HL-60 (cell line): ENCODE measurements around the gene PTPRD.

Experiments used
- DNase-seq, 2 experiments: peaks; one replicate each; pipeline ENCODE4 v3.0.0-alpha.2; 2010 to 2020; ENCODE audit warnings: low read depth in 1 of 2, low spot score in 1 of 2
- H3K27ac ChIP-seq: fragments of 250-450 bp; sonication (Bioruptor Pico); replicated peaks from 2 replicates; pipeline ENCODE4 v1.5.1; 2020; ENCODE audit warnings: mild to moderate bottlenecking, moderate library complexity
- H3K27me3 ChIP-seq: fragments of 250-450 bp; sonication (Bioruptor Pico); 2 replicates; pipeline ENCODE4 v1.5.1; 2021; ENCODE audit warnings: mild to moderate bottlenecking, moderate library complexity; ENCODE audit not compliant: insufficient read depth, poor library complexity, severe bottlenecking
- H3K4me3 ChIP-seq: replicated peaks from 2 replicates; pipeline ENCODE4 v1.5.1; 2011; ENCODE audit warnings: mild to moderate bottlenecking, control low read depth, low read length; ENCODE audit not compliant: insufficient read depth
- CTCF ChIP-seq: IDR thresholded peaks from one replicate; pipeline ENCODE4 v1.5.1; 2011; ENCODE audit warnings: low read length, control low read depth, inconsistent platforms; ENCODE audit not compliant: insufficient read depth
- GABPA ChIP-seq: IDR thresholded peaks from 2 replicates; pipeline ENCODE4 v1.6.1; 2012; ENCODE audit warnings: low read depth
- POLR2AphosphoS5 ChIP-seq: IDR thresholded peaks from 2 replicates; pipeline ENCODE4 v1.6.1; 2012; ENCODE audit warnings: low read depth
- REST ChIP-seq: IDR thresholded peaks from 2 replicates; pipeline ENCODE4 v1.6.1; 2012; ENCODE audit warnings: low read depth; ENCODE audit not compliant: insufficient replicate concordance
- SPI1 ChIP-seq: IDR thresholded peaks from 2 replicates; pipeline ENCODE4 v1.6.1; 2012; ENCODE audit warnings: low read depth, mild to moderate bottlenecking, borderline replicate concordance

Gene PTPRD

GRCh38 chr9:8457816-8458215 lies 2155.0 kb downstream of the PTPRD start:
- no peak for DNase-seq
- Histone ChIP-seq H3K27me3 (peaks cover 2% of the 10 kb centered on the region), H3K4me3 (no peak overlapping the region), H3K27ac (no peak overlapping the region)
- TF ChIP-seq POLR2AphosphoS5 (no peak), GABPA (no peak), CTCF (no peak), SPI1 (no peak), REST (no peak)

GRCh38 chr9:8457055-8457454 lies 2155.7 kb downstream of the PTPRD start:
- H3K27ac ChIP-seq: no peak overlapping the region
- TF ChIP-seq SPI1: no peak
- TF ChIP-seq POLR2AphosphoS5: no peak
- TF ChIP-seq REST: no peak
- no peak for TF ChIP-seq GABPA
- TF ChIP-seq CTCF: no peak
- H3K4me3 ChIP-seq: no peak overlapping the region

GRCh38 chr9:8456344-8456743 lies 2156.5 kb downstream of the PTPRD start:
- H3K27me3 ChIP-seq: peaks cover 2% of the 10 kb centered on the region
- no peak for TF ChIP-seq GABPA
- TF ChIP-seq CTCF: no peak
- no peak for TF ChIP-seq SPI1
- no peak for TF ChIP-seq REST
- TF ChIP-seq POLR2AphosphoS5: no peak
- no peak overlapping the region for H3K4me3 ChIP-seq
- no peak overlapping the region for H3K27ac ChIP-seq
- no peak for DNase-seq

More at GRCh38 chr9:8457055-8457454, 2155.7 kb downstream of the PTPRD start:
- no peak for DNase-seq
- peaks cover 2% of the 10 kb centered on the region for H3K27me3 ChIP-seq
